Osteoblast (primary cell): Measurements from ENCODE around the gene SQSTM1. TPM values are rescaled to one million over a fixed set of nuclear protein-coding genes. Genes with fewer than 3 reads are reported as not detected.

ENCODE experiments used
- DNase-seq: peaks from one replicate; pipeline ENCODE4 v3.0.0; 2011; ENCODE audit warnings: low spot score, mixed read lengths; ENCODE audit not compliant: insufficient read length; ENCODE audit errors: missing footprints
- H2AFZ ChIP-seq: 2 replicates; pipeline ENCODE4 v1.6.0; 2011; ENCODE audit warnings: mild to moderate bottlenecking, low read length
- H3K27ac ChIP-seq: 2 replicates; pipeline ENCODE4 v1.5.1; 2011; ENCODE audit warnings: mild to moderate bottlenecking, low read depth, low read length, moderate library complexity
- H3K27me3 ChIP-seq: 2 replicates; pipeline ENCODE4 v1.6.0; 2012; ENCODE audit warnings: mild to moderate bottlenecking, control low read depth, inconsistent platforms, low read length, moderate library complexity; ENCODE audit not compliant: insufficient read depth
- H3K36me3 ChIP-seq: 2 replicates; pipeline ENCODE4 v1.5.1; 2011; ENCODE audit warnings: mild to moderate bottlenecking, low read length, control low read depth, moderate library complexity; ENCODE audit not compliant: insufficient read depth
- H3K4me1 ChIP-seq: 2 replicates; pipeline ENCODE4 v1.5.1; 2011; ENCODE audit warnings: mild to moderate bottlenecking, low read length, control low read depth, moderate library complexity; ENCODE audit not compliant: insufficient read depth
- H3K4me2 ChIP-seq: 2 replicates; pipeline ENCODE4 v1.6.0; 2011; ENCODE audit warnings: mild to moderate bottlenecking, low read length; ENCODE audit not compliant: insufficient read depth
- H3K4me3 ChIP-seq: fragments of 200-600 bp; sonication (generic); 3 replicates; pipeline ENCODE4 v1.5.1; 2012; ENCODE audit warnings: mild to moderate bottlenecking, low read length, inconsistent platforms; ENCODE audit not compliant: insufficient read depth
- H3K79me2 ChIP-seq: 2 replicates; pipeline ENCODE4 v1.6.0; 2012; ENCODE audit warnings: mild to moderate bottlenecking, low read length, control low read depth, inconsistent platforms; ENCODE audit not compliant: insufficient read depth
- H3K9me3 ChIP-seq: 2 replicates; pipeline ENCODE4 v1.5.1; 2011; ENCODE audit warnings: low read depth, low read length, control low read depth
- H4K20me1 ChIP-seq: 2 replicates; pipeline ENCODE4 v1.6.0; 2012; ENCODE audit warnings: mild to moderate bottlenecking, low read length, control low read depth; ENCODE audit not compliant: insufficient read depth
- CTCF ChIP-seq: IDR thresholded peaks from 2 replicates; pipeline ENCODE4 v1.5.1; 2011; ENCODE audit warnings: mild to moderate bottlenecking, low read depth, low read length, moderate library complexity; ENCODE audit errors: extremely low read depth
- total RNA-seq: library from RNA; depleted of rRNA; stranded (reverse); fragments of >200 nt; gene quantifications from 2 replicates; pipeline ENCODE4 v1.2.3, GENCODE V29; 2012

SQSTM1 gene
- total RNA-seq, 1 donor: 992 TPM

DNA sequence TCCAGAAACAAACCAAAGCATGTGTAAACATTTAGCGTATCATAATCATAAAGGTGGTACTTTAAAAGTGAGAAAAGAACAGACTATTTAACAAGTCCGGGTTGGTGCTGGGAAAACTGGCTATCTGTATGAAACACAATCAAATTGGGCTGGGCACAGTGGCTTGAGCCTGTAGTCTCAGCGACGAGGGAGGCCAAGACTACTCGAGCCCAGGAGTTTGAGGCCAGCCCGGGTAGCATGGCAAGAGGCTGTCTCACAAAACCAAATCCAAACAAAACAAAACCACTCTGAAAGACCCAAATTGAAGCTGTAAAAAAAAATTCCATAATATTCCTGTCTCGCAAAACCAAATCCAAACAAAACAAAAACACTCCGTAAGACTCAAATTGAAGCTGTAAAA, 33.7 kb downstream of the SQSTM1 start:
- H3K36me3 ChIP-seq: peaks cover 30% of the 10 kb centered on the region
- DNase-seq: peak; percentile 63
- peaks cover 4% of the 10 kb centered on the region for H4K20me1 ChIP-seq
- TF ChIP-seq CTCF: no peak
- peak overlapping the region; percentile 2 for H3K4me2 ChIP-seq
- no peaks in the 10 kb centered on the region for H3K27me3 ChIP-seq
- H2AFZ ChIP-seq: no peak overlapping the region
- no peaks in the 10 kb centered on the region for H3K9me3 ChIP-seq
- no peak overlapping the region for H3K4me3 ChIP-seq
- H3K27ac ChIP-seq: no peak overlapping the region
- peaks cover 4% of the 10 kb centered on the region for H3K4me1 ChIP-seq
- H3K79me2 ChIP-seq: peaks cover 35% of the 10 kb centered on the region

- peaks cover 15% of the 10 kb centered on the region for H3K4me1 ChIP-seq
- DNase-seq: peak; percentile 81
- peak overlapping the region; percentile 87 for H3K4me2 ChIP-seq
- H4K20me1 ChIP-seq: peaks cover 4% of the 10 kb centered on the region
- H3K79me2 ChIP-seq: peaks cover 35% of the 10 kb centered on the region
- peak overlapping the region; percentile 100 for H3K4me3 ChIP-seq
- peaks cover 14% of the 10 kb centered on the region for H3K36me3 ChIP-seq
- H3K27ac ChIP-seq: no peak overlapping the region
- H3K9me3 ChIP-seq: no peaks in the 10 kb centered on the region
- TF ChIP-seq CTCF: no peak
- H2AFZ ChIP-seq: peak overlapping the region; percentile 86
- no peaks in the 10 kb centered on the region for H3K27me3 ChIP-seq
Observed at GRCh38 chr5:179858241-179858585, 37.5 kb downstream of the SQSTM1 start.

DNA sequence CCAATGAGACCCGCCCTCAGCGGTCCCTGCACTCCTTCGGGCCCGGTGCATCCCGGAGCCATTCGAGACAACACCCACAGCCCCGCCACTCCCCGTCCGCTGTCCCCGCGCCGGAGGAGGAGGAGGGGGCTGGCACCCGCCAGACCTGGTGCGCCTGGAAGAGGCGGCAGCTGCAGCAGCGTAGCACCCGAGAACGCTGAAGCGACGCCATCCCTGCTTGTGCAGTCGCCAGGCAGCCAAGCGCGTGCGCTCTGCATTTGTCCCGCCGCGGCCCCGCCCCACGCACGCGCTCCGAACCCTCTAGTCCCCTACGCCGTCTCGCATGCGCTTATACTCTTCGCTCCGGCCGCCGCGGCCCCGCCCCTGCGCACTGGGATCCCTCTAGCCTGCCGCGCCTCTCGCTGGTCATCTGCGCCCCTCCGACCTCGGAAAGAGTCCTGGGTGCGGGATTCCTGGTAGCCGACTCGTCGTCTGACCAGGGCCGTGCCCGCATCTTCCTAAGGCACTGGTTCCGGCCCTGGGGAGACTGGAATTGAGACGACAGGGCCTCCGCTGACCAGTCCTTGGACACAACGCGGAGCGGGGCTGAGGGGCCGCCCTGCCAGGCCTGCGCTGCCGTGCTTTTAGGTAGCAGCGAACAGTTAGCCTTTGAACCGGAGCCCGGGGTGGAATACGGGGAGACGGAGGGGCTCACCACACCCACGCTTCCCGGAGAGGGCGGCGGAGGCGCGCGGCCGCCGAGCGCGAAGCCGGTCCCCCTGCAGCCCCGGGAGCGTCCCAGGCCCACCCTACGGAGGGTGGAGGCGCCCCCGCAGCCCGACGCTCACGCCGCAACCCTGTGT, 38.1 kb downstream of the SQSTM1 start, which contains the start of gene MRNIP:
TSS of gene MRNIP (minus strand) at position 232 of the 842 bp plus-strand sequence. CDS start at position 211, 21 bp downstream.
- peaks cover 35% of the 10 kb centered on the region for H3K79me2 ChIP-seq
- H3K4me1 ChIP-seq: peaks cover 15% of the 10 kb centered on the region
- peak; percentile 99 for DNase-seq
- H2AFZ ChIP-seq: peak within 1 kb of the TSS; percentile 86
- H3K4me2 ChIP-seq: peak within 1 kb of the TSS; percentile 87
- peak within 1 kb of the TSS; percentile 71 for H3K27ac ChIP-seq
- no peak for TF ChIP-seq CTCF
- peaks cover 18% of the 10 kb centered on the region for H3K36me3 ChIP-seq
- H3K9me3 ChIP-seq: no peaks in the 10 kb centered on the region
- H3K27me3 ChIP-seq: no peaks in the 10 kb centered on the region
- H4K20me1 ChIP-seq: peaks cover 4% of the 10 kb centered on the region
- peak within 1 kb of the TSS; percentile 100 for H3K4me3 ChIP-seq

- peak overlapping the region; percentile 87 for H3K4me2 ChIP-seq
- no peak overlapping the region for H2AFZ ChIP-seq
- peaks cover 26% of the 10 kb centered on the region for H3K79me2 ChIP-seq
Observed at GRCh38 chr5:179860301-179860700, 39.6 kb downstream of the SQSTM1 start.

More at GRCh38 chr5:179860301-179860700, 39.6 kb downstream of the SQSTM1 start:
- peak; percentile 77 for DNase-seq
- Histone ChIP-seq H3K9me3 (no peaks in the 10 kb centered on the region), H4K20me1 (peaks cover 4% of the 10 kb centered on the region), H3K27ac (no peak overlapping the region), H3K4me3 (no peak overlapping the region), H3K4me1 (peaks cover 11% of the 10 kb centered on the region), H3K27me3 (no peaks in the 10 kb centered on the region), H3K36me3 (peaks cover 32% of the 10 kb centered on the region)
- no peak for TF ChIP-seq CTCF
